T-helper 17 cell (primary cell): ENCODE data around the gene ABI2. TPM values are rescaled to one million over a fixed set of nuclear protein-coding genes. Genes with fewer than 3 reads are reported as not detected.
"Not testable (repeated sequence)": the region's sequence is repeated elsewhere in the genome, so short reads cannot be mapped to it uniquely, and the experiment has no call there.

ENCODE experiments used
- ATAC-seq: fragments of 150-1000 bp; cut with Tn5 transposase; 2 replicates; pipeline ENCODE4 v1.10.0; 2021; ENCODE audit warnings: mild to moderate bottlenecking, moderate library complexity
- DNase-seq, 3 donors: peaks; one replicate each; pipeline versions ENCODE4 v3.0.0 to v3.0.0-alpha.2; 2020 to 2021
- H3K9me3 ChIP-seq: one replicate; pipeline ENCODE4 v1.7.0; 2013; ENCODE audit warnings: low read length, mild to moderate bottlenecking; ENCODE audit not compliant: control insufficient read depth, poor library complexity, severe bottlenecking
- H3K27ac Mint-ChIP-seq: one replicate; pipeline ENCODE4 v1.8.0; 2022; ENCODE audit warnings: mild to moderate bottlenecking, moderate library complexity, mixed read lengths
- H3K27me3 Mint-ChIP-seq: one replicate; pipeline ENCODE4 v1.8.0; 2022; ENCODE audit warnings: mixed read lengths
- H3K36me3 Mint-ChIP-seq: one replicate; pipeline ENCODE4 v1.8.0; 2022; ENCODE audit warnings: low read depth, mixed read lengths
- H3K4me1 Mint-ChIP-seq: one replicate; pipeline ENCODE4 v1.8.0; 2022; ENCODE audit warnings: mild to moderate bottlenecking, mixed read lengths
- H3K4me3 Mint-ChIP-seq: one replicate; pipeline ENCODE4 v1.8.0; 2022; ENCODE audit warnings: mild to moderate bottlenecking, moderate library complexity, mixed read lengths
- total RNA-seq, 4 donors: library from RNA in 2 of 4; stranded (reverse) in 2 of 4; gene quantifications; one replicate each; pipeline ENCODE4 v1.2.3 and lab custom pipeline; 2022 to 2026

ABI2 gene
- total RNA-seq, result 10 to 100 TPM; 17.4 to 25.2 TPM
- total RNA-seq (lab: John Stamatoyannopoulos, UW), result 24.0 to 29.1 reads per million in 2 donors

DNA sequence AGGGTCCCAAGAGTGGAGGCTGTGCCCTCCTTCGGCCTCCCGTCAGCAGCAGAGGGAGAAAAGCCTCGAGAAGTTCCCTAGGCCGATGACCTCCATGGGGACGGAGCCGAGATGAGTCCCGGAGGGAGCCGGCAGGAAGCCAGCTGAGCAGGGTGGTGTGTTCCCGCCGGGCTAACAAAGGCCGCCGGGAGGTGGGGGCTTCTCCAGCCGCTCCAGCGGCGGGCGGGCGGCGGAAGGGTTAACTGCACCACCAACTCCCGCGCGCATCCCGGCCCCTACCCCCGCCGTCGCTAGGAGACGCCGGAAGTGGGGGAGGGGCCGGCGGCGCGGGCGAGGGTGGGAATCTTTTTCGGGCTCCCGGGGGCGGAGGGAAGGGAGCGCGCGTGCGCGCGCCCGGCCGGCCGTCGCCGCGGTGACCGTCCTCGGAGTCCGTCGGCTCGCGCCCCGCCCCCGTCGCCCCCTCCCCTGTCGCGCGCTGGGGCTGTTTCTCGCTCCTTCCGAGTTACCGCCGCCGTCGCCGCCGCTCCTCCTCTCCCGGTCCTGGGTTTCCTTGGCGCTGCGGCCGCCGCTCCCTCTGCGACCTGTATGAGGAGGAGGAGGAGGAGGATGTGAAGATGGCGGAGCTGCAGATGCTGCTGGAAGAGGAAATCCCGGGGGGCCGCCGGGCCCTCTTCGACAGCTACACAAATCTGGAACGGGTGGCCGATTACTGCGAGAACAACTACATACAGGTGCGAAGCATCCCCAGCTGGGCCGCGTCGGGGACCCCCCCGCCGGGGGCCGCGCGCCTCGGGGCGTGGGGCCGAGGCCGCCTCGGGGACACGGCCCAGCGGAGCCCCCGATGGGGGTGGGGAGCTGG is at the start of gene ABI2:
TSS of gene ABI2 (plus strand) at position 494 of the 859 bp plus-strand sequence. CDS start at position 615, 121 bp downstream.
- peaks cover 3% of the 10 kb centered on the region for H3K36me3 Mint-ChIP-seq
- peak within 1 kb of the TSS; percentile 100 for H3K4me3 Mint-ChIP-seq
- H3K9me3 ChIP-seq, result no peaks in the 10 kb centered on the region
- H3K4me1 Mint-ChIP-seq, result peaks cover 20% of the 10 kb centered on the region
- ATAC-seq, result peak; percentile 74
- DNase-seq, result peak; percentile 18 to 59 (median 50)
- no peaks in the 10 kb centered on the region for H3K27me3 Mint-ChIP-seq
- peak within 1 kb of the TSS; percentile 93 for H3K27ac Mint-ChIP-seq

GRCh38 chr2:203279288-203279687 is 48.9 kb upstream of the ABI2 start:
- no peak overlapping the region for H3K27ac Mint-ChIP-seq
- ATAC-seq (no peak), DNase-seq (no peak)
- no peaks in the 10 kb centered on the region for H3K27me3 Mint-ChIP-seq
- no peak overlapping the region for H3K4me3 Mint-ChIP-seq
- H3K9me3 ChIP-seq, result no peaks in the 10 kb centered on the region
- peaks cover 10% of the 10 kb centered on the region for H3K36me3 Mint-ChIP-seq
- H3K4me1 Mint-ChIP-seq, result peaks cover 10% of the 10 kb centered on the region

- H3K4me3 Mint-ChIP-seq, result no peak overlapping the region
- no peaks in the 10 kb centered on the region for H3K9me3 ChIP-seq
- H3K27ac Mint-ChIP-seq, result no peak overlapping the region
- peaks cover 10% of the 10 kb centered on the region for H3K36me3 Mint-ChIP-seq
- no peaks in the 10 kb centered on the region for H3K27me3 Mint-ChIP-seq
- ATAC-seq, result no peak
- peaks cover 10% of the 10 kb centered on the region for H3K4me1 Mint-ChIP-seq
- DNase-seq, result no peak
Observed at GRCh38 chr2:203280428-203281064, 47.6 kb upstream of the ABI2 start.

- Mint-ChIP-seq H3K4me3 (no peak overlapping the region), H3K36me3 (no peaks in the 10 kb centered on the region), H3K27me3 (no peaks in the 10 kb centered on the region), H3K27ac (no peak overlapping the region), H3K4me1 (no peaks in the 10 kb centered on the region)
- no peak for DNase-seq
- no peak for ATAC-seq
- H3K9me3 ChIP-seq, result no peaks in the 10 kb centered on the region
Observed at GRCh38 chr2:203282101-203282500, 46.1 kb upstream of the ABI2 start.

DNA sequence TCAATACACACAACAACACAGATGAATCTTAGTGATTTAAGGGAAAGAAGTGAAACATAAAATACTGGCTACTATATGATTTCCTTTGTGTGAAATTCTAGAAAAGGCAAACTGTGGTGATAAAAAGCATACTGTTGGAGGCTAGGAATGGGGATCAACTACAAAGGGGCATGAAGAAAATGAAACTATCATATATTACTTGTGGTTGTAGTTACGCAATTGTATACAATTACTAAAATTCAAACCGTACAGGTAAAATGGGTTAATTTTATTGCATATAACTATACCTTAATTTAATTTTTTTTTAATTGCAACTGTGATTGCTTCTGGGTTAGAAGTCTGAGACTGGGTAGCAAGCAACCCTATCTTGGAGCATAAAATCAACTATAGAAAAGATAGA is 41.7 kb upstream of the ABI2 start:
- DNase-seq (no peak), ATAC-seq (no peak)
- no peaks in the 10 kb centered on the region for H3K9me3 ChIP-seq
- Mint-ChIP-seq H3K4me1 (peaks cover 5% of the 10 kb centered on the region), H3K27ac (no peak overlapping the region), H3K27me3 (no peaks in the 10 kb centered on the region), H3K36me3 (peaks cover 2% of the 10 kb centered on the region), H3K4me3 (no peak overlapping the region)

GRCh38 chr2:203301667-203302066 is 26.5 kb upstream of the ABI2 start:
- no peak for ATAC-seq
- no peaks in the 10 kb centered on the region for H3K9me3 ChIP-seq
- Mint-ChIP-seq H3K4me3 (no peak overlapping the region), H3K36me3 (no peaks in the 10 kb centered on the region), H3K27ac (no peak overlapping the region), H3K4me1 (no peaks in the 10 kb centered on the region), H3K27me3 (no peaks in the 10 kb centered on the region)
- no peak for DNase-seq

DNA sequence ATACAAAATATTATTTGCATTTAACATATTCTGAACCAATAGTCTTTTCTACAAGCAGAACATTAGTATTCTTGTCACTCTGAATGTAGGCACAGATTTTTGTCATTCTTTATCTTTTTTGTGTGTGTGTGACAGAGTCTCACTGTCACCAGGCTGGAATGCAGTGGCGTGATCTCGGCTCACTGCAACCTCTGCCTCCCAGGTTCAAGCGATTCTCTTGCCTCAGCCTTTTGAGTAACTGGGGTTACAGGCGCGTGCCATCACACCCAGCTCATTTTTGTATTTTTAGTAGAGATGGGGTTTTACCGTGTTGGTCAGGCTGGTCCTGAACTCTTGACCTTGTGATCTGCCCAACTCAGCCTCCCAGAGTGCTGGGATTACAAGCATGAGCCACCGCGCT is 25.6 kb upstream of the ABI2 start:
- not testable (repeated sequence) for H3K27ac Mint-ChIP-seq, H3K4me1 Mint-ChIP-seq, H3K9me3 ChIP-seq, ATAC-seq, H3K27me3 Mint-ChIP-seq, DNase-seq, H3K36me3 Mint-ChIP-seq, H3K4me3 Mint-ChIP-seq

GRCh38 chr2:203310688-203311436 is 17.3 kb upstream of the ABI2 start:
- peaks cover 2% of the 10 kb centered on the region for H3K36me3 Mint-ChIP-seq
- ATAC-seq, result no peak
- no peak for DNase-seq
- no peak overlapping the region for H3K4me3 Mint-ChIP-seq
- no peaks in the 10 kb centered on the region for H3K9me3 ChIP-seq
- H3K27ac Mint-ChIP-seq, result no peak overlapping the region
- H3K4me1 Mint-ChIP-seq, result peaks cover 10% of the 10 kb centered on the region
- H3K27me3 Mint-ChIP-seq, result no peaks in the 10 kb centered on the region

DNA sequence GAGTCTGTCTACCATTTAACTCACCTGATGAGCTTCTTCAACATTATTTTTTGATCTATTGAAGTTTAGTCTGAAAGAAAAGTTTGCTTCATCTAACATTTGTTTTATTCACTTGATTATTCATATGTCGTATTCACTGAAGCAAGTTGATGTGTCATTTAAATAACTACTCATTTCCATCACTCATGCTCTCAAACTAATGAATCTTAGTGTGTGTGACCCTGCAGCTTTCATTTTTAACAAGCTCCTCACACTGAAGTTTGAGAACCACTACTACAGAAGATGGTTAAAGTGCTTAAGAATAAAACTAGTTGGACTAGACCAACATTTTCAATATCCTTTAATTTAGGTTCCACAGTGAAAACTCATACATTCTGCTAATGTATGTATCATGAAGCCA is 1.8 kb upstream of the ABI2 start:
- Mint-ChIP-seq H3K4me1 (peaks cover 18% of the 10 kb centered on the region), H3K4me3 (no peak overlapping the region), H3K36me3 (peaks cover 3% of the 10 kb centered on the region), H3K27ac (no peak overlapping the region), H3K27me3 (no peaks in the 10 kb centered on the region)
- ATAC-seq, result no peak
- no peak for DNase-seq
- H3K9me3 ChIP-seq, result no peaks in the 10 kb centered on the region

DNA sequence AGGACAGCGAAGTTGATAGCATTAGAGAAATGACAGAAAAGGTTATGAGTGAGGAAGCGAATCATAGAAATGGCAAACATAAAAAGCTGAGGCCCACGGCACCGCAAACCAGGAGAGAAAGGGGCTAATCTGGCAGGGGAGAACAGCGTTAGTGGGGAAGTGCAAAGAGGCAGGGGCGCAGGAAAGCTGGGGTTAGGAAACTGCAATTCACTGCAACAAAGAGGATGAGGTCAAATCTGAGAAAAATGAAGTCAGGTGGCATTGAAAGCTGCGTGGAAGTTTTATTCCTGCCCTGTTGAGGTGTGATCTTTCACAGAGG is 653 bp upstream of the ABI2 start:
- Mint-ChIP-seq H3K4me3 (peak overlapping the region; percentile 100), H3K36me3 (peaks cover 3% of the 10 kb centered on the region), H3K27me3 (no peaks in the 10 kb centered on the region), H3K27ac (peak overlapping the region; percentile 93), H3K4me1 (peaks cover 20% of the 10 kb centered on the region)
- DNase-seq (no peak), ATAC-seq (peak; percentile 14)
- no peaks in the 10 kb centered on the region for H3K9me3 ChIP-seq

GRCh38 chr2:203328760-203329540 is 756 bp downstream of the ABI2 start:
- H3K4me1 Mint-ChIP-seq, result peaks cover 23% of the 10 kb centered on the region
- no peaks in the 10 kb centered on the region for H3K27me3 Mint-ChIP-seq
- H3K36me3 Mint-ChIP-seq, result peaks cover 3% of the 10 kb centered on the region
- ATAC-seq (peak; percentile 56), DNase-seq (peak in 2 of 3 donors; percentile 16 to 28)
- H3K27ac Mint-ChIP-seq, result peak overlapping the region; percentile 93
- no peaks in the 10 kb centered on the region for H3K9me3 ChIP-seq
- H3K4me3 Mint-ChIP-seq, result peak overlapping the region; percentile 100

DNA sequence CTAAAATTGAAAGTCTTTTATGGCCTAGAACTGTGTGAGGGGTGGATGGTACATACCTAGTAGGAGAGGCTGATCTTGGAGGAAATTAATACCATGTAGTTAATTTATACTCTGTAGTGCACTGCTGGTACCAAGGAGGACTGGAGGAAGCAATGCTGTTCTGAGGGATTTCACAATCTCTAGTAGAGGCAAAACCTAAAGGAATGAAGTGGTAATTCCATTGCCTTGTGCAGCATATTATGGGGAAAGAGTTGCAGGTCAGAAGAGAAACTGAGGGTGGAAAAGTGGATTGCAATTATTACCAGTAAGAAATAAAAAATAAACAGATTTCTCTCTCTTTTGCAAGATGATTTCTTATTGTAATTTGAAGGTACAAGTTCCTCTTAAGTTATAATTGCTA is 2.2 kb downstream of the ABI2 start:
- Mint-ChIP-seq H3K27ac (no peak overlapping the region), H3K4me1 (peaks cover 23% of the 10 kb centered on the region), H3K27me3 (no peaks in the 10 kb centered on the region), H3K4me3 (peak overlapping the region; percentile 57), H3K36me3 (peaks cover 3% of the 10 kb centered on the region)
- ATAC-seq, result no peak
- no peak for DNase-seq
- no peaks in the 10 kb centered on the region for H3K9me3 ChIP-seq

GRCh38 chr2:203338322-203338721 is 10.1 kb downstream of the ABI2 start:
- Mint-ChIP-seq H3K27me3 (no peaks in the 10 kb centered on the region), H3K4me1 (peaks cover 8% of the 10 kb centered on the region), H3K27ac (no peak overlapping the region), H3K36me3 (no peaks in the 10 kb centered on the region), H3K4me3 (peak overlapping the region; percentile 36)
- no peak for DNase-seq
- H3K9me3 ChIP-seq, result no peaks in the 10 kb centered on the region
- ATAC-seq, result no peak
